Breast epithelium (tissue), 4 donors: ENCODE results near the gene IL37. TPM values are rescaled to one million over a fixed set of nuclear protein-coding genes. Genes with fewer than 3 reads are reported as not detected.

Experiments
- DNase-seq, 2 donors: peaks; one replicate each; pipeline ENCODE4 v3.0.0-alpha.2; 2019; ENCODE audit warnings: low spot score in 2 of 2
- H3K27ac ChIP-seq, 2 donors: fragments of 200-600 bp; sonication (generic) in 1 of 2; one replicate each; pipeline ENCODE4 v1.5.1; 2016 to 2019; ENCODE audit warnings: mild to moderate bottlenecking in 1 of 2
- H3K27me3 ChIP-seq, 2 donors: fragments of 200-600 bp; sonication (generic) in 1 of 2; one replicate each; pipeline versions ENCODE4 v1.5.1 to v1.6.0; 2017 to 2019; ENCODE audit warnings: control low read depth in 1 of 2, mild to moderate bottlenecking in 1 of 2
- H3K36me3 ChIP-seq: fragments of 200-600 bp; one replicate; pipeline ENCODE4 v1.5.1; 2019
- H3K4me1 ChIP-seq, 2 donors: fragments of 200-600 bp; sonication (generic); one replicate each; pipeline ENCODE4 v1.5.1; 2016 to 2019; ENCODE audit warnings: control low read depth in 1 of 2
- H3K4me3 ChIP-seq, 3 donors: fragments of 200-600 bp; sonication (generic); 1 replicate in 2 of 3; 2 replicates in 1 of 3; pipeline ENCODE4 v1.5.1; 2016 to 2019; ENCODE audit warnings: mild to moderate bottlenecking in 3 of 3, moderate library complexity in 2 of 3
- H3K9me3 ChIP-seq, 2 donors: fragments of 200-600 bp; sonication (generic) in 1 of 2; one replicate each; pipeline ENCODE4 v1.5.1; 2016 to 2019; ENCODE audit warnings: control low read depth in 1 of 2
- CTCF ChIP-seq, 3 donors: fragments of 450-650 bp; IDR thresholded peaks; one replicate each; pipeline ENCODE4 v1.5.1; 2016 to 2017; ENCODE audit warnings: antibody characterized with exemption in 3 of 3, mild to moderate bottlenecking in 3 of 3, moderate library complexity in 3 of 3
- POLR2A ChIP-seq: fragments of 450-650 bp; IDR thresholded peaks from one replicate; pipeline ENCODE4 v1.6.1; 2016; ENCODE audit warnings: antibody characterized with exemption, mild to moderate bottlenecking, moderate library complexity
- POLR2AphosphoS5 ChIP-seq, 3 donors: sonication (generic); formaldehyde crosslinking; IDR thresholded peaks; one replicate each; pipeline ENCODE4 v1.6.1; 2017; ENCODE audit warnings: antibody characterized with exemption in 3 of 3
- intact Hi-C: fragments of 100-400 bp; cut with DNase I; formaldehyde crosslinking; loops from one replicate; pipeline ENCODE4 v1.15.1; 2023; ENCODE audit warnings: low total_unique reads
- total RNA-seq, 3 donors: library from RNA; depleted of rRNA; stranded (reverse); fragments of >200 nt; gene quantifications; one replicate each; pipeline ENCODE4 v1.1.0, GENCODE V29; 2016

IL37 gene
- total RNA-seq, 3 donors from 2014 or later, result not detected

GRCh38 chr2:112877423-112877822 lies 33.5 kb upstream of the IL37 start:
- no peak for DNase-seq
- TF ChIP-seq CTCF (IDR thresholded peaks at IDR 0.05), result no peak
- TF ChIP-seq POLR2AphosphoS5 (IDR thresholded peaks at IDR 0.05), result no peak
- TF ChIP-seq POLR2A, result no peak
- H3K27me3 ChIP-seq, result peaks cover 0 to 42% of the 10 kb centered on the region in 2 donors
- no peaks in the 10 kb centered on the region for H3K9me3 ChIP-seq
- no peaks in the 10 kb centered on the region for H3K4me1 ChIP-seq
- no peak overlapping the region for H3K27ac ChIP-seq
- intact Hi-C loops, result no loop called here
- no peaks in the 10 kb centered on the region for H3K36me3 ChIP-seq
- H3K4me3 ChIP-seq, result no peak overlapping the region

- intact Hi-C loops, result no loop called here
- H3K4me1 ChIP-seq, result no peaks in the 10 kb centered on the region
- H3K27ac ChIP-seq, result no peak overlapping the region
- no peak for TF ChIP-seq CTCF (IDR thresholded peaks at IDR 0.05)
- peaks cover 0 to 31% of the 10 kb centered on the region in 2 donors for H3K27me3 ChIP-seq
- DNase-seq, result no peak
- no peaks in the 10 kb centered on the region for H3K36me3 ChIP-seq
- H3K4me3 ChIP-seq, result no peak overlapping the region
- H3K9me3 ChIP-seq, result no peaks in the 10 kb centered on the region
Measured at GRCh38 chr2:112879491-112880041, 31.4 kb upstream of the IL37 start.

GRCh38 chr2:112880091-112880531 lies 30.9 kb upstream of the IL37 start:
- Histone ChIP-seq H3K36me3 (no peaks in the 10 kb centered on the region), H3K27me3 (peaks cover 0 to 26% of the 10 kb centered on the region in 2 donors), H3K4me1 (no peaks in the 10 kb centered on the region), H3K9me3 (no peaks in the 10 kb centered on the region), H3K4me3 (no peak overlapping the region), H3K27ac (no peak overlapping the region)
- intact Hi-C loops, result no loop called here
- DNase-seq, result no peak
- TF ChIP-seq POLR2AphosphoS5 (IDR thresholded peaks at IDR 0.05) (no peak), POLR2A (no peak), CTCF (IDR thresholded peaks at IDR 0.05) (no peak)

GRCh38 chr2:112880696-112881095 lies 30.3 kb upstream of the IL37 start:
- H3K27ac ChIP-seq, result no peak overlapping the region
- TF ChIP-seq CTCF (IDR thresholded peaks at IDR 0.05) (no peak), POLR2AphosphoS5 (IDR thresholded peaks at IDR 0.05) (no peak), POLR2A (no peak)
- no peaks in the 10 kb centered on the region for H3K9me3 ChIP-seq
- no peak for DNase-seq
- H3K4me1 ChIP-seq, result no peaks in the 10 kb centered on the region
- intact Hi-C loops, result no loop called here
- no peak overlapping the region for H3K4me3 ChIP-seq
- H3K27me3 ChIP-seq, result peaks cover 0 to 26% of the 10 kb centered on the region in 2 donors
- H3K36me3 ChIP-seq, result no peaks in the 10 kb centered on the region

GRCh38 chr2:112881217-112881985 lies 29.6 kb upstream of the IL37 start:
- Histone ChIP-seq H3K36me3 (no peaks in the 10 kb centered on the region), H3K4me1 (no peaks in the 10 kb centered on the region)
- TF ChIP-seq POLR2A, result no peak
- TF ChIP-seq POLR2AphosphoS5 (IDR thresholded peaks at IDR 0.05), result no peak
- no peak for TF ChIP-seq CTCF (IDR thresholded peaks at IDR 0.05)

More at GRCh38 chr2:112881217-112881985, 29.6 kb upstream of the IL37 start:
- DNase-seq, result no peak
- Histone ChIP-seq H3K27ac (no peak overlapping the region), H3K4me3 (no peak overlapping the region), H3K9me3 (no peaks in the 10 kb centered on the region), H3K27me3 (peaks cover 0 to 21% of the 10 kb centered on the region in 2 donors)
- intact Hi-C loops, result no loop called here
